Activated T-cell treated with anti-CD3 and anti-CD28 coated beads, Interleukin-2, amount 50 U/mL, for 4 hours (primary cell): ENCODE measurements around the gene NEU1. TPM values are rescaled to one million over a fixed set of nuclear protein-coding genes. Genes with fewer than 3 reads are reported as not detected.

Experiments
- ATAC-seq, 2 donors: fragments of 200-7000 bp; cut with Tn5 transposase; one replicate each; pipeline ENCODE4 v1.10.0; 2021
- DNase-seq: peaks from one replicate; pipeline ENCODE4 v3.0.0-alpha.2; 2020
- H3K27me3 Mint-ChIP-seq: one replicate; pipeline ENCODE4 v1.8.0; 2021; ENCODE audit warnings: low read depth, mixed read lengths
- H3K36me3 Mint-ChIP-seq: one replicate; pipeline ENCODE4 v1.8.0; 2022; ENCODE audit warnings: mixed read lengths; ENCODE audit not compliant: insufficient read depth
- H3K4me1 Mint-ChIP-seq: one replicate; pipeline ENCODE4 v1.8.0; 2021; ENCODE audit warnings: low read depth, mixed read lengths
- H3K4me3 Mint-ChIP-seq: one replicate; pipeline ENCODE4 v1.8.0; 2021; ENCODE audit warnings: mild to moderate bottlenecking, moderate library complexity, mixed read lengths
- H3K9me3 Mint-ChIP-seq: one replicate; pipeline ENCODE4 v1.8.0; 2021; ENCODE audit warnings: mixed read lengths
- total RNA-seq, 3 donors: library from RNA; stranded (reverse); gene quantifications; one replicate each; pipeline ENCODE4 v1.2.1, GENCODE V29; 2021

Gene NEU1
- total RNA-seq, 3 donors from 2014 or later = 25.6 to 26.7 (median 26.0) TPM

- DNase-seq = no peak
- no peak overlapping the region for H3K4me3 Mint-ChIP-seq
- H3K9me3 Mint-ChIP-seq = no peaks in the 10 kb centered on the region
- ATAC-seq = no peak
- H3K4me1 Mint-ChIP-seq = peaks cover 35% of the 10 kb centered on the region
- H3K36me3 Mint-ChIP-seq = peaks cover 5% of the 10 kb centered on the region
- H3K27me3 Mint-ChIP-seq = no peaks in the 10 kb centered on the region
Observed at GRCh38 chr6:31899882-31900722, 37.5 kb upstream of the NEU1 start.

- H3K4me3 Mint-ChIP-seq = peak overlapping the region; percentile 65
- ATAC-seq (no peak), DNase-seq (no peak)
- peaks cover 35% of the 10 kb centered on the region for H3K4me1 Mint-ChIP-seq
- no peaks in the 10 kb centered on the region for H3K9me3 Mint-ChIP-seq
- H3K36me3 Mint-ChIP-seq = peaks cover 5% of the 10 kb centered on the region
- no peaks in the 10 kb centered on the region for H3K27me3 Mint-ChIP-seq
Observed at GRCh38 chr6:31899215-31899614, 36.6 kb upstream of the NEU1 start.

- DNase-seq (no peak), ATAC-seq (peak; percentile 19 to 32)
- Mint-ChIP-seq H3K9me3 (no peaks in the 10 kb centered on the region), H3K36me3 (peaks cover 5% of the 10 kb centered on the region), H3K4me3 (peak overlapping the region; percentile 96), H3K4me1 (peaks cover 35% of the 10 kb centered on the region), H3K27me3 (no peaks in the 10 kb centered on the region)
Observed at GRCh38 chr6:31898383-31899011, 35.9 kb upstream of the NEU1 start.

GRCh38 chr6:31897612-31898382 is 35.2 kb upstream of the NEU1 start, which contains the start of gene EHMT2:
Gene EHMT2, minus strand, starts transcription at chr6:31897698. Its CDS starts 21 bp downstream, at chr6:31897677.
- DNase-seq = peak; percentile 75

GRCh38 chr6:31896856-31897611 is 34.4 kb upstream of the NEU1 start:
- Mint-ChIP-seq H3K4me1 (peaks cover 26% of the 10 kb centered on the region), H3K36me3 (peaks cover 8% of the 10 kb centered on the region), H3K4me3 (peak overlapping the region; percentile 84), H3K27me3 (no peaks in the 10 kb centered on the region), H3K9me3 (no peaks in the 10 kb centered on the region)
- peak; percentile 3 to 5 for ATAC-seq
- DNase-seq = no peak

More at GRCh38 chr6:31897612-31898382, 35.2 kb upstream of the NEU1 start, which contains the start of gene EHMT2:
- H3K27me3 Mint-ChIP-seq = no peaks in the 10 kb centered on the region
- peak within 1 kb of the TSS; percentile 96 for H3K4me3 Mint-ChIP-seq
- ATAC-seq = peak; percentile 64 to 69
- H3K36me3 Mint-ChIP-seq = peaks cover 5% of the 10 kb centered on the region
- H3K9me3 Mint-ChIP-seq = no peaks in the 10 kb centered on the region
- H3K4me1 Mint-ChIP-seq = peaks cover 32% of the 10 kb centered on the region

GRCh38 chr6:31896493-31896855 is 33.9 kb upstream of the NEU1 start:
- no peaks in the 10 kb centered on the region for H3K9me3 Mint-ChIP-seq
- H3K27me3 Mint-ChIP-seq = no peaks in the 10 kb centered on the region
- peak overlapping the region; percentile 84 for H3K4me3 Mint-ChIP-seq
- H3K36me3 Mint-ChIP-seq = peaks cover 9% of the 10 kb centered on the region
- ATAC-seq = no peak
- H3K4me1 Mint-ChIP-seq = peaks cover 26% of the 10 kb centered on the region
- DNase-seq = no peak

GRCh38 chr6:31892821-31893220 is 30.2 kb upstream of the NEU1 start:
- Mint-ChIP-seq H3K4me3 (no peak overlapping the region), H3K4me1 (peaks cover 9% of the 10 kb centered on the region), H3K9me3 (no peaks in the 10 kb centered on the region), H3K36me3 (peaks cover 23% of the 10 kb centered on the region), H3K27me3 (no peaks in the 10 kb centered on the region)
- ATAC-seq (no peak), DNase-seq (no peak)

- no peak overlapping the region for H3K4me3 Mint-ChIP-seq
- peaks cover 2% of the 10 kb centered on the region for H3K4me1 Mint-ChIP-seq
- H3K36me3 Mint-ChIP-seq = peaks cover 29% of the 10 kb centered on the region
- H3K9me3 Mint-ChIP-seq = no peaks in the 10 kb centered on the region
- no peaks in the 10 kb centered on the region for H3K27me3 Mint-ChIP-seq
- DNase-seq = no peak
- ATAC-seq = no peak
Observed at GRCh38 chr6:31889331-31889972, 26.8 kb upstream of the NEU1 start.

GRCh38 chr6:31888276-31889258 is 25.9 kb upstream of the NEU1 start:
- DNase-seq = peak; percentile 58
- Mint-ChIP-seq H3K9me3 (no peaks in the 10 kb centered on the region), H3K4me3 (no peak overlapping the region), H3K4me1 (peaks cover 2% of the 10 kb centered on the region), H3K36me3 (peaks cover 29% of the 10 kb centered on the region), H3K27me3 (no peaks in the 10 kb centered on the region)
- ATAC-seq = peak; percentile 46 to 52

GRCh38 chr6:31887173-31888007 is 24.8 kb upstream of the NEU1 start:
- Mint-ChIP-seq H3K9me3 (no peaks in the 10 kb centered on the region), H3K36me3 (peaks cover 37% of the 10 kb centered on the region), H3K4me3 (no peak overlapping the region), H3K4me1 (peaks cover 2% of the 10 kb centered on the region), H3K27me3 (no peaks in the 10 kb centered on the region)
- ATAC-seq = no peak
- no peak for DNase-seq

GRCh38 chr6:31886541-31886991 is 23.9 kb upstream of the NEU1 start:
- H3K4me1 Mint-ChIP-seq = peaks cover 2% of the 10 kb centered on the region
- DNase-seq = no peak
- H3K4me3 Mint-ChIP-seq = no peak overlapping the region
- H3K36me3 Mint-ChIP-seq = peaks cover 37% of the 10 kb centered on the region
- ATAC-seq = no peak
- no peaks in the 10 kb centered on the region for H3K27me3 Mint-ChIP-seq
- no peaks in the 10 kb centered on the region for H3K9me3 Mint-ChIP-seq

GRCh38 chr6:31884528-31885035 is 22.0 kb upstream of the NEU1 start:
- Mint-ChIP-seq H3K36me3 (peaks cover 37% of the 10 kb centered on the region), H3K4me3 (no peak overlapping the region), H3K27me3 (no peaks in the 10 kb centered on the region), H3K4me1 (peaks cover 2% of the 10 kb centered on the region), H3K9me3 (no peaks in the 10 kb centered on the region)
- ATAC-seq = no peak
- no peak for DNase-seq
